ENCODE data around the gene SPRN. TPM values are rescaled to one million over a fixed set of nuclear protein-coding genes. Genes with fewer than 3 reads are reported as not detected.

SPRN gene
- total and polyA plus RNA-seq, 2 experiments from 2014 or later, result 0.31 TPM

- Histone ChIP-seq H3K79me2 (replicated peaks; ENCODE audit: insufficient read depth) (no peaks in the 10 kb centered on the region), H3K9me2 (ENCODE audit: insufficient read depth) (no peaks in the 10 kb centered on the region), H3K4me3 (no peak overlapping the region), H3K4me2 (no peak overlapping the region), H3F3A (replicated peaks; ENCODE audit: low read depth) (0 out of 2 replicates have a peak, but pooled peaks cover 2% of the 10 kb centered on the region), H3K4me1 (ENCODE audit: insufficient read depth) (no peaks in the 10 kb centered on the region), H2AFZ (no peak overlapping the region), H4K20me1 (replicated peaks; ENCODE audit: insufficient read depth) (no peaks in the 10 kb centered on the region; the same call in 1 of the 2 replicates), H3K36me3 (ENCODE audit: insufficient read depth) (no peaks in the 10 kb centered on the region), H3K27ac (ENCODE audit: low read depth) (no peak overlapping the region), H3K27me3 (ENCODE audit: insufficient read depth) (peaks cover 14% of the 10 kb centered on the region)
- Mint-ChIP-seq H3K4me3 (no peak overlapping the region), H3K27ac (no peak overlapping the region), H3K36me3 (ENCODE audit: low read depth) (peaks cover 22% of the 10 kb centered on the region), H3K9me3 (peaks cover 12% of the 10 kb centered on the region), H3K4me1 (no peaks in the 10 kb centered on the region), H3K27me3 (ENCODE audit: insufficient read depth, low read depth, poor library complexity) (peaks cover 17% of the 10 kb centered on the region)
- no peak for DNase-seq (ENCODE audit: low spot score)
- TF ChIP-seq EZH2 (IDR thresholded peaks at IDR 0.05; ENCODE audit: low read depth, unreplicated experiment), result no peak
- no peak for TF ChIP-seq STAT1 (IDR thresholded peaks at IDR 0.05; ENCODE audit: unreplicated experiment)
- TF ChIP-seq CTCF (conservative IDR thresholded peaks at IDR 0.05; ENCODE audit: low read depth in 2 of 2), result 0 out of 4 replicates have a peak, but pooled peaks of 1 of the 2 experiments have one; percentile 9
- no peak for ATAC-seq
These were observed 4.4 kb downstream of the SPRN start for GRCh38 chr10:133420028-133420427.

- H3F3A ChIP-seq (replicated peaks; ENCODE audit: low read depth), result 0 out of 2 replicates have a peak, but pooled peaks cover 2% of the 10 kb centered on the region
- DNase-seq (ENCODE audit: low spot score), result no peak
- peaks cover 11% of the 10 kb centered on the region; the same call in 1 of the 2 replicates for H3K27me3 ChIP-seq (ENCODE audit: insufficient read depth)
- Mint-ChIP-seq H3K27ac (no peak overlapping the region), H3K9me3 (peaks cover 13% of the 10 kb centered on the region), H3K4me1 (no peaks in the 10 kb centered on the region), H3K36me3 (ENCODE audit: low read depth) (peaks cover 28% of the 10 kb centered on the region), H3K4me3 (no peak overlapping the region), H3K27me3 (ENCODE audit: insufficient read depth, low read depth, poor library complexity) (peaks cover 17% of the 10 kb centered on the region)
- no peak overlapping the region for H3K27ac ChIP-seq (ENCODE audit: low read depth)
- H4K20me1 ChIP-seq (replicated peaks; ENCODE audit: insufficient read depth), result no peaks in the 10 kb centered on the region; the same call in 1 of the 2 replicates
- no peak for TF ChIP-seq EZH2phosphoT487 (IDR thresholded peaks at IDR 0.05; ENCODE audit: unreplicated experiment)
- H2AFZ ChIP-seq, result no peak overlapping the region
- no peaks in the 10 kb centered on the region for H3K36me3 ChIP-seq (ENCODE audit: insufficient read depth)
- no peak overlapping the region for H3K4me2 ChIP-seq
- no peak for ATAC-seq
- no peaks in the 10 kb centered on the region for H3K79me2 ChIP-seq (replicated peaks; ENCODE audit: insufficient read depth)
- no peaks in the 10 kb centered on the region for H3K9me2 ChIP-seq (ENCODE audit: insufficient read depth)
- H3K4me3 ChIP-seq, result no peak overlapping the region
- H3K4me1 ChIP-seq (ENCODE audit: insufficient read depth), result no peaks in the 10 kb centered on the region
These were observed 5.0 kb downstream of the SPRN start for GRCh38 chr10:133419211-133419950.

- Histone ChIP-seq H2AFZ (no peak overlapping the region), H3K4me3 (no peak overlapping the region), H3K79me2 (replicated peaks; ENCODE audit: insufficient read depth) (no peaks in the 10 kb centered on the region), H3K27me3 (ENCODE audit: insufficient read depth) (peaks cover 7% of the 10 kb centered on the region; the same call in 1 of the 2 replicates), H3F3A (replicated peaks; ENCODE audit: low read depth) (0 out of 2 replicates have a peak, but pooled peaks cover 2% of the 10 kb centered on the region), H3K9me2 (ENCODE audit: insufficient read depth) (no peaks in the 10 kb centered on the region), H3K27ac (ENCODE audit: low read depth) (no peak overlapping the region), H3K4me2 (no peak overlapping the region), H3K36me3 (ENCODE audit: insufficient read depth) (peaks cover under 1% of the 10 kb centered on the region; the same call in 1 of the 2 replicates), H4K20me1 (replicated peaks; ENCODE audit: insufficient read depth) (no peaks in the 10 kb centered on the region; the same call in 1 of the 2 replicates), H3K4me1 (ENCODE audit: insufficient read depth) (no peaks in the 10 kb centered on the region)
- Mint-ChIP-seq H3K36me3 (ENCODE audit: low read depth) (peaks cover 35% of the 10 kb centered on the region), H3K4me3 (no peak overlapping the region), H3K27ac (no peak overlapping the region), H3K27me3 (ENCODE audit: insufficient read depth, low read depth, poor library complexity) (peaks cover 13% of the 10 kb centered on the region), H3K4me1 (no peaks in the 10 kb centered on the region), H3K9me3 (peaks cover 16% of the 10 kb centered on the region)
- DNase-seq (ENCODE audit: low spot score) (no peak), ATAC-seq (no peak)
- TF ChIP-seq POLR2AphosphoS5 (IDR thresholded peaks at IDR 0.05; ENCODE audit: low read depth) (no peak), CREB1 (CRISPR knock-in tag; IDR thresholded peaks at IDR 0.05; ENCODE audit: low read depth) (no peak), NANOG (IDR thresholded peaks at IDR 0.05; ENCODE audit: borderline replicate concordance) (no peak), REST (IDR thresholded peaks at IDR 0.05; ENCODE audit: unreplicated experiment) (no peak)
These were observed 6.0 kb downstream of the SPRN start for GRCh38 chr10:133418289-133418993.

Data from GM23338 (cell line).